ENCODE results near the gene CLSTN2.

- TF ChIP-seq CTCF (IDR thresholded peaks at IDR 0.05 in 8 of 11, conservative IDR thresholded peaks at IDR 0.05 in 3 of 11) (no peak), POLR2A (IDR thresholded peaks at IDR 0.05) (no peak), POLR2AphosphoS5 (IDR thresholded peaks at IDR 0.05) (no peak)
Measured at GRCh38 chr3:140341817-140342403, 406.9 kb downstream of the CLSTN2 start.
